Heart left ventricle (tissue), 16 donors: ENCODE results near the gene CXCL3. TPM values are rescaled to one million over a fixed set of nuclear protein-coding genes. Genes with fewer than 3 reads are reported as not detected.

Experiments
- ATAC-seq, 4 donors: fragments of 200-7000 bp; cut with Tn5 transposase; one replicate each; pipeline ENCODE4 v1.9.1; 2020 to 2022; ENCODE audit warnings: moderate library complexity in 4 of 4, mild to moderate bottlenecking in 3 of 4, moderate number of reproducible peaks in 1 of 4
- DNase-seq, 5 donors: peaks; one replicate each; pipeline ENCODE4 v3.0.0-alpha.2; 2020
- H3K27ac ChIP-seq, 12 donors: fragments of 200-600 bp; sonication (generic) in 4 of 12; one replicate each; pipeline versions ENCODE4 v1.5.0 to v1.8.0; 2016 to 2022; ENCODE audit warnings: mild to moderate bottlenecking in 2 of 12
- H3K27me3 ChIP-seq, 9 donors: fragments of 200-600 bp; sonication (generic) in 2 of 9; one replicate each; pipeline versions ENCODE4 v1.5.1 to v1.8.0; 2016 to 2022; ENCODE audit warnings: mild to moderate bottlenecking in 3 of 9
- H3K36me3 ChIP-seq, 9 donors: fragments of 200-600 bp; sonication (generic) in 2 of 9; one replicate each; pipeline versions ENCODE4 v1.5.0 to v1.8.0; 2018 to 2022; ENCODE audit warnings: mild to moderate bottlenecking in 2 of 9
- H3K4me1 ChIP-seq, 12 donors: fragments of 200-600 bp; sonication (generic) in 4 of 12; one replicate each; pipeline versions ENCODE4 v1.5.0 to v1.8.0; 2016 to 2022; ENCODE audit warnings: mild to moderate bottlenecking in 3 of 12
- H3K4me3 ChIP-seq, 12 donors: fragments of 200-600 bp; sonication (generic) in 4 of 12; one replicate each; pipeline versions ENCODE4 v1.5.0 to v1.8.0; 2017 to 2022; ENCODE audit warnings: mild to moderate bottlenecking in 9 of 12, moderate library complexity in 4 of 12
- H3K9me3 ChIP-seq, 12 donors: fragments of 200-600 bp; sonication (generic) in 4 of 12; one replicate each; pipeline versions ENCODE4 v1.5.0 to v1.8.0; 2016 to 2022; ENCODE audit warnings: mild to moderate bottlenecking in 1 of 12
- POLR2A ChIP-seq, 2 donors: fragments of 450-650 bp; IDR thresholded peaks; one replicate each; pipeline ENCODE4 v1.6.1; 2017; ENCODE audit warnings: antibody characterized with exemption in 2 of 2, mild to moderate bottlenecking in 2 of 2, moderate library complexity in 2 of 2
- WGBS, 4 donors: extraction: QIAGEN DNeasy Blood & Tissue Kit in 2 of 4; methylation state at CpG; one replicate each; pipeline versions ENCODE4 v1.1.5 to v1.1.7; 2013 to 2018; 5-methylcytosine and 5-hydroxymethylcytosine counted together
- intact Hi-C, 10 donors: fragments of 100-400 bp; cut with DNase I; formaldehyde crosslinking; loops; one replicate each; pipeline versions ENCODE4 v1.11.1 to v1.14.2; 2022
- polyA plus RNA-seq, 2 donors: library from polyadenylated mRNA; stranded (reverse); fragments of 200-250 nt; gene quantifications; one replicate each; pipeline ENCODE4 v1.2.3, GENCODE V29; 2013
- total RNA-seq, 9 donors: library from RNA; depleted of rRNA in 2 of 9; stranded (reverse); fragments of >200 nt in 2 of 9; fragmentation: NEBNext Ultra II Directional in 3 of 9; extraction: Animal tissue kit (Norgen Biotek cat#: 25700) in 3 of 9; gene quantifications; one replicate each; pipeline versions ENCODE4 v1.1.0 to v1.2.4, GENCODE V29; 2016 to 2023
- TF ChIP-seq, protein P1 (sequence below), 12 donors: fragments of 200-600 bp; sonication (generic) in 4 of 12; IDR thresholded peaks; one replicate each; pipeline versions ENCODE4 v1.5.0 to v1.8.0; 2018 to 2022; ENCODE audit warnings: antibody characterized with exemption in 12 of 12, mild to moderate bottlenecking in 5 of 12
- donor health status: ischemic (EF 13 %, LVEDD 7.1; RV severe dilation, severe dysfunction).
- donor health status: healthy with polysubstance abuse.
- donor health status: DM: no; HTN: yes; CAD: no.
- donor health status: DM: no; HTN: no; CAD: no.
- donor health status: ischemic (EF 25% LVEDD 6.9; RV normal size, moderate dysfunction).
- donor health status: ischemic (EF 25% LVEDD 5.7; RV mildly dilated, moderate dysfunction).
- donor health status: healthy.
- donor health status: DM: yes; HTN: yes; CAD: no.
- donor health status: ischemic (EF 35%, LVEDD 5.7; RV mildly dilated, moderate dysfunction).
- donor health status: nonischemic (EF 11% LVEDD 7.7; RV severe dilation, severe dysfunction).
- donor health status: DM: yes; HTN: yes; CAD: no.
- donor health status: PGD.
- donor health status: ischemic (EF 29% LVEDD 5.4; RV normal size, mild dysfunction).
- donor health status: nonischemic (EF 23%, LVEDD 6.1; RV moderate dilation, normal function).

CXCL3 gene
- total and polyA plus RNA-seq, 11 donors = 0.32 to 8.9 (median 0.89) TPM; not detected in 2

DNA sequence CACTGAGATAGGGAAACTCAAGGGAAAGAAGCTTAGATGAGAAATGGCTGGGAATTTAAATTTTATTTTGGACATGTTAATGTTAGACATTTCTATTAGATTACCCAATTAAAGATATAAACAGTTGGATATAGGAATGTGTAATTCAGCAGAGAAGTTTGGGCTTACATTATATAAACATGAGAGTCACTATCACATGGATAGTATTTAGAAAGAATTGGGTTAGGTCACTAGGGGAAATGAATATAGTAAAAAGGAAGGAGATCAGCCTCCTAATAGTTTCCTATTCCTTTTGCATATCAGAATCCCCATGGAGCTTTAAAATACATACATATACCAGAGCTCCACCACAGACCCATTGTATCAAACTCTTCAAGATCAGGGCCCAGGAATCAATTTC is 20.4 kb downstream of the CXCL3 start:
- Histone ChIP-seq H3K4me3 (no peak overlapping the region), H3K36me3 (no peaks in the 10 kb centered on the region), H3K9me3 (no peaks in the 10 kb centered on the region), H3K27ac (peak overlapping the region in 1 of 12 donors; percentile 17), H3K4me1 (peaks cover 0 to 5% (median 0%) of the 10 kb centered on the region in 12 donors), H3K27me3 (peaks cover 0 to 4% (median 0%) of the 10 kb centered on the region in 9 donors)
- TF ChIP-seq POLR2A (IDR thresholded peaks at IDR 0.05) = no peak
- TF ChIP-seq, protein P1, sequence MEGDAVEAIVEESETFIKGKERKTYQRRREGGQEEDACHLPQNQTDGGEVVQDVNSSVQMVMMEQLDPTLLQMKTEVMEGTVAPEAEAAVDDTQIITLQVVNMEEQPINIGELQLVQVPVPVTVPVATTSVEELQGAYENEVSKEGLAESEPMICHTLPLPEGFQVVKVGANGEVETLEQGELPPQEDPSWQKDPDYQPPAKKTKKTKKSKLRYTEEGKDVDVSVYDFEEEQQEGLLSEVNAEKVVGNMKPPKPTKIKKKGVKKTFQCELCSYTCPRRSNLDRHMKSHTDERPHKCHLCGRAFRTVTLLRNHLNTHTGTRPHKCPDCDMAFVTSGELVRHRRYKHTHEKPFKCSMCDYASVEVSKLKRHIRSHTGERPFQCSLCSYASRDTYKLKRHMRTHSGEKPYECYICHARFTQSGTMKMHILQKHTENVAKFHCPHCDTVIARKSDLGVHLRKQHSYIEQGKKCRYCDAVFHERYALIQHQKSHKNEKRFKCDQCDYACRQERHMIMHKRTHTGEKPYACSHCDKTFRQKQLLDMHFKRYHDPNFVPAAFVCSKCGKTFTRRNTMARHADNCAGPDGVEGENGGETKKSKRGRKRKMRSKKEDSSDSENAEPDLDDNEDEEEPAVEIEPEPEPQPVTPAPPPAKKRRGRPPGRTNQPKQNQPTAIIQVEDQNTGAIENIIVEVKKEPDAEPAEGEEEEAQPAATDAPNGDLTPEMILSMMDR (IDR thresholded peaks at IDR 0.05) = no peak
- ATAC-seq (no peak), DNase-seq (no peak)
- intact Hi-C loops = no loop called here

DNA sequence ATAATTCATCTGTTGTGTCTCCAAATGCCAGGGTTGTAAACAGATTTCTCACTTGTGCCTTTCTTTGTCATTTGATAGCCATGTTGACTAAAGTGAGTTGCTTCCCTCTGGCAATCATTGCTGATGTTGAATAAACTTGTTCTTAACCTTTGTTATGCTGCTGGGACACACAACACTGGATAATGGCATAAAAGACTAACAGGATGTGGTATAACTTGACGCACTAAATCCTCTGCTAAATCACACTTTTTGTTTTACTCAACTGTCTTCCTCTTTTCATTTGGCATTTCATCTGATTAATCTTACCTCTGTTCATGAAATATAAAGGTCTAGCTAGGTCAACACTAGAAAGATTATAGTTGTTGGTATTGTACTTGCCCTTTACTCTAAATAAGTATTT is 22.4 kb downstream of the CXCL3 start:
- WGBS, 4 donors = 46 to 68% (median 51%) methylated on average over 1 of the region's 1 CpG

DNA sequence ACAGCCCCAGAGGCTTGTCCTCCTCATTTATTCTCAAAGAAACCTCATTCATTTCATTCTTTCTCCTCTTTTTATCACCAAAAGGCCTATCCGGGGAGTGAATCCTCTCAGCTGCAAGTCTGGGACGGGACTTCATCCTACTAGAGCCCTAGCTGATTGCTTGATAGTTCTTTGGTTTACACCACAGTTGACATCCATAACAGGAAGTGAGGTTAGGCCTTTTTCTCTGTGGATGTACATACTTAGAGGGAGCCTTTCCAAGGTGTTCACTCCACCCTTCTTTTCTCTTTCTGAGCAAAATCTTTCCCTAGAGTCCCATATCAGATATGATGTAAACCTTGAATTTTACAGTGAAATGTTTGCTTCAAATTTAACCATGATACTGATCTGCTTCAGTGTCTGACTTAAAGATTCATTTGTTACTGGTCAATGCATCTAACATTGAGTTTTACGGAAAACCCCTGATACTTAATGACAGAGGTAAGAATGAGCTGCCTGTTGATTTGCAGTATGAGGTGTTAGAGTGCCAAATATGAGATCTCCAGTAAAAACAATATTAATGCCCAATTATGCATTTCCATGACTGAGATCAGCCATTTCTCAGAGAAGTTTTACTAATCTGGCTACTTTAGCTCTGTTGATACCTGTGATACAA is 23.2 kb downstream of the CXCL3 start:
- ATAC-seq = no peak
- DNase-seq = no peak
- no peaks in the 10 kb centered on the region for H3K36me3 ChIP-seq
- peaks cover 0 to 8% (median 0%) of the 10 kb centered on the region in 9 donors for H3K27me3 ChIP-seq
- no peak overlapping the region for H3K4me3 ChIP-seq
- WGBS, 4 donors = 80 to 91% (median 86%) methylated on average over 3 of the region's 3 CpGs
- TF ChIP-seq, protein P1 (IDR thresholded peaks at IDR 0.05) = no peak
- TF ChIP-seq POLR2A (IDR thresholded peaks at IDR 0.05) = no peak
- H3K9me3 ChIP-seq = no peaks in the 10 kb centered on the region
- intact Hi-C loops = no loop called here
- no peak overlapping the region for H3K27ac ChIP-seq
- peaks cover 0 to 5% (median 0%) of the 10 kb centered on the region in 12 donors for H3K4me1 ChIP-seq

More for the DNA sequence above, 22.4 kb downstream of the CXCL3 start:
- no peak overlapping the region for H3K4me3 ChIP-seq
- no peak for ATAC-seq
- no peaks in the 10 kb centered on the region for H3K36me3 ChIP-seq
- no peak overlapping the region for H3K27ac ChIP-seq
- H3K4me1 ChIP-seq = peaks cover 0 to 5% (median 0%) of the 10 kb centered on the region in 12 donors
- intact Hi-C loops = no loop called here
- DNase-seq = no peak
- no peak for TF ChIP-seq POLR2A (IDR thresholded peaks at IDR 0.05)
- TF ChIP-seq, protein P1 (IDR thresholded peaks at IDR 0.05) = no peak
- peaks cover 0 to 8% (median 0%) of the 10 kb centered on the region in 9 donors for H3K27me3 ChIP-seq
- no peaks in the 10 kb centered on the region for H3K9me3 ChIP-seq

DNA sequence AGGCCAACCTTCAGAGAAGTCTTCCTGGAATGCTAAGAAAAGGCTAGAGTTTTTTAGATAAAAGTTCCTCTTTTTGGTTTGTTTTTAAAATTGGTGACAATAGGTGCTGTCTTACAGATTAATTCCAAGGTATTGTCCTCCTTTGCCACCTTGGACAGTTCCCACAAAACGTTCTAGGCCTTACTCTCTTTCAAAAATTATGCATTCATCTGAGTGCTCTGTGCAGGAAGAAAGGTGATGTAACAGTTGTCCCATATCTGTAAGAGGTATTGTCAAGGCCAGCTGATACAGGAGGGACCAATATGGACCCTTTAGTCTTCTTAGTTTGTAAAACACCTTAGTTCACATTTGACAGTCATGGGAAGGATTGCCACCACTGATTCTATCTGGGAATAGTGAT is 24.2 kb downstream of the CXCL3 start:
- ATAC-seq (no peak), DNase-seq (no peak)
- Histone ChIP-seq H3K36me3 (no peaks in the 10 kb centered on the region), H3K27ac (no peak overlapping the region), H3K9me3 (no peaks in the 10 kb centered on the region), H3K27me3 (peaks cover 0 to 8% (median 0%) of the 10 kb centered on the region in 9 donors), H3K4me3 (no peak overlapping the region), H3K4me1 (peaks cover 0 to 5% (median 0%) of the 10 kb centered on the region in 12 donors)
- 7 to 31% (median 24%) methylated on average over 1 of the region's 1 CpG for WGBS, 4 donors
- no peak for TF ChIP-seq POLR2A (IDR thresholded peaks at IDR 0.05)
- TF ChIP-seq, protein P1 (IDR thresholded peaks at IDR 0.05) = no peak
- intact Hi-C loops = no loop called here
